Measurements from ENCODE around the gene UBE2V1. TPM values are rescaled to one million over a fixed set of nuclear protein-coding genes. Genes with fewer than 3 reads are reported as not detected.

Gene UBE2V1
- total RNA-seq, 1 donor from 2014 or later: 149 TPM

DNA sequence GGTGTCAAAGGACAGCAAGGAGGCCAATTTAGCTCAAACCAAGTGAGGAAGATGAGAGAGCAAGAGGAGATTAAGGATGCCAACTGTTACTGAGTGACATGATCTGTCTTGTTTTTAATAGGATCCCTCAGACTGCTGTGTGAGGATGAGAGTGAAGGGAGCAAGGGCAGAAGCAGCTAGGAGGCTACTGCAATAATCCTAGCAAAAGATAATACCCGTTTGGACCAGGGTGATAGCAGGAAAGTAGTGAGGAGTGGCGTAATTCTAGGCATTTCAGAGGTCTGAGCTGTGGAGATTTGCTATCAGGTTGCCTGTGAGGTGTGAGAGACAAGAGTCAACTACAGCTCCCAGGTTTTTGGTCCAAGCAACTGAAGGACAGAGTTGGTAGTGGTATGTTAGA lies 14.7 kb downstream of the UBE2V1 start:
- Mint-ChIP-seq H3K27ac (ENCODE audit: unreplicated experiment) (peak overlapping the region; percentile 5), H3K4me3 (ENCODE audit: unreplicated experiment) (no peak overlapping the region), H3K36me3 (ENCODE audit: unreplicated experiment) (no peaks in the 10 kb centered on the region), H3K27me3 (ENCODE audit: unreplicated experiment) (peaks cover 2% of the 10 kb centered on the region), H3K9me3 (ENCODE audit: unreplicated experiment) (no peaks in the 10 kb centered on the region), H3K4me1 (ENCODE audit: low read depth, unreplicated experiment) (peaks cover 11% of the 10 kb centered on the region)
- no peak for TF ChIP-seq CTCF (IDR thresholded peaks at IDR 0.05; ENCODE audit: partially characterized antibody, unreplicated experiment)
- DNase-seq: no peak

DNA sequence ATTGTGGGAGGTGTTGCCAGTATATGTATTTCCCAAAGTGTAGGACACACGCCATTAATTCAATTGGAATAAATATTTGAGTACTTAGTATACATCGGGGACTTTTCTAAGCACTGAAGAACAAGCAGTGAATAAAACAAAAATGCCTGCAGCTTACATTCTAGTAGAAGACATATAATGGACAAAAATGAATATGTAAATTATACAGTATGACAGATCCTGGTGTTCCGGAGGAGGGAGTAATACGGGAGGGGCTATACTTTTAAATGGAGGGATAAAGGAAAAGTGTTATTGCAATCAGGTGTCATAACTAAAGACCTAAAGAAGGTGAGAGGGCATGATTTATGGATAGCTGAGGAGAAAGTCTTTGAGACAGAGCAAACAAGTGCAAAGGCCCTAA lies 15.1 kb downstream of the UBE2V1 start:
- peaks cover 2% of the 10 kb centered on the region for H3K27me3 Mint-ChIP-seq (ENCODE audit: unreplicated experiment)
- no peak overlapping the region for H3K27ac Mint-ChIP-seq (ENCODE audit: unreplicated experiment)
- H3K4me1 Mint-ChIP-seq (ENCODE audit: low read depth, unreplicated experiment): peaks cover 11% of the 10 kb centered on the region
- no peak overlapping the region for H3K4me3 Mint-ChIP-seq (ENCODE audit: unreplicated experiment)
- H3K36me3 Mint-ChIP-seq (ENCODE audit: unreplicated experiment): no peaks in the 10 kb centered on the region
- TF ChIP-seq CTCF (IDR thresholded peaks at IDR 0.05; ENCODE audit: partially characterized antibody, unreplicated experiment): no peak
- no peaks in the 10 kb centered on the region for H3K9me3 Mint-ChIP-seq (ENCODE audit: unreplicated experiment)
- no peak for DNase-seq

DNA sequence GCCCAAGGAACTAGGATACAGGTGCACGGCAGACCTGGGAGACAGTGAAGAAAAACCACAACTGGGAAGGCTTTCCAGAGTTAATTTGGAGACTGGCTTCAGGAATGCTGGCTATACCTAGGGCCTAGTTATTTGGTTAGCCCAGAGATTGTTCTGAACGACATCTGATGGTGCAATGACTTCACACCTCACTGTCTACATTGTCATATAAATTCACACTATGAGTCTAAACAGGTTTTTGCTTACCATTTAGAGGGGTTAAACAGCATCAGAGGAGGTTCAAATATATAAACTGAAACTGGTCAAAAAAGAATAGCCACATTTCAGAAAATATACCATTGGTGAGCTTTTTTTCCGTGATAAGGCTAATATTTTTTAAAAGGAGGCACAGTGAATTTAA lies 16.7 kb downstream of the UBE2V1 start:
- Mint-ChIP-seq H3K27ac (ENCODE audit: unreplicated experiment) (no peak overlapping the region), H3K4me3 (ENCODE audit: unreplicated experiment) (no peak overlapping the region)

DNA sequence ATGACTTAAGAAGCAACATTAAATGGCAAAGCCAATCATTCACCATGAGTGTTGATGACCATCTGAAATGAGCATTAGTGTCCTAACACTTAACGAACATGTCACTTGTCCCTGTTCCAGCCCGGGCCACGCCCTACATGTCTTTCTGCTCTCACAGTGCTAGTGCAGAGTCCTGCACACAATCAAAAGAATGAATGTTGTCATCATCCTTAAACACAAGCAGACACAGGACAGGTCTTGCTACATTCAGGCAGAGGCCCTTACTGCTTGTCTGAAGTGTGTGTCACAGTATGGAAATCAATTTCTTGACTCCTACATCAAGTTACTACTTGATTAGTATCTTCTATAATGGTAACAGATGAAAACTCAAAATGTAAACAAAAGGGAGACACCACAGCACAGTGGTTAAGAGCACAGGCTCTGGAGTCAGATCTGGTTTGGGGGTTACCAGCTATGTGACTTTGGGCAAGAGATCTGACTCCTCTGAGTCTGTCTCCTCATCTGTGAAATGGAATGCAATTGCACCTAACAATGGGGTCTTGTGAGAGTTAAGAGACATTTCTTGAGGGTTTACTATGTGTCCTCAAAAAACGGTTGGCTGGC lies 17.4 kb downstream of the UBE2V1 start:
- H3K36me3 Mint-ChIP-seq (ENCODE audit: unreplicated experiment): no peaks in the 10 kb centered on the region
- H3K27ac Mint-ChIP-seq (ENCODE audit: unreplicated experiment): no peak overlapping the region
- peaks cover 10% of the 10 kb centered on the region for H3K4me1 Mint-ChIP-seq (ENCODE audit: low read depth, unreplicated experiment)
- no peak overlapping the region for H3K4me3 Mint-ChIP-seq (ENCODE audit: unreplicated experiment)
- no peaks in the 10 kb centered on the region for H3K27me3 Mint-ChIP-seq (ENCODE audit: unreplicated experiment)
- no peak for TF ChIP-seq CTCF (IDR thresholded peaks at IDR 0.05; ENCODE audit: partially characterized antibody, unreplicated experiment)
- H3K9me3 Mint-ChIP-seq (ENCODE audit: unreplicated experiment): no peaks in the 10 kb centered on the region
- DNase-seq: no peak

More for the DNA sequence above, 16.7 kb downstream of the UBE2V1 start:
- Mint-ChIP-seq H3K36me3 (ENCODE audit: unreplicated experiment) (no peaks in the 10 kb centered on the region), H3K4me1 (ENCODE audit: low read depth, unreplicated experiment) (peaks cover 10% of the 10 kb centered on the region), H3K27me3 (ENCODE audit: unreplicated experiment) (no peaks in the 10 kb centered on the region), H3K9me3 (ENCODE audit: unreplicated experiment) (no peaks in the 10 kb centered on the region)
- no peak for DNase-seq
- TF ChIP-seq CTCF (IDR thresholded peaks at IDR 0.05; ENCODE audit: partially characterized antibody, unreplicated experiment): no peak

GRCh38 chr20:50094522-50094921 lies 18.4 kb downstream of the UBE2V1 start:
- no peak overlapping the region for H3K27ac Mint-ChIP-seq (ENCODE audit: unreplicated experiment)

More at GRCh38 chr20:50094522-50094921, 18.4 kb downstream of the UBE2V1 start:
- Mint-ChIP-seq H3K4me1 (ENCODE audit: low read depth, unreplicated experiment) (peaks cover 10% of the 10 kb centered on the region), H3K4me3 (ENCODE audit: unreplicated experiment) (no peak overlapping the region), H3K27me3 (ENCODE audit: unreplicated experiment) (no peaks in the 10 kb centered on the region), H3K9me3 (ENCODE audit: unreplicated experiment) (no peaks in the 10 kb centered on the region), H3K36me3 (ENCODE audit: unreplicated experiment) (no peaks in the 10 kb centered on the region)
- no peak for DNase-seq
- TF ChIP-seq CTCF (IDR thresholded peaks at IDR 0.05; ENCODE audit: partially characterized antibody, unreplicated experiment): no peak
